ENCODE data around the gene CST6.

- TF ChIP-seq, protein P1, sequence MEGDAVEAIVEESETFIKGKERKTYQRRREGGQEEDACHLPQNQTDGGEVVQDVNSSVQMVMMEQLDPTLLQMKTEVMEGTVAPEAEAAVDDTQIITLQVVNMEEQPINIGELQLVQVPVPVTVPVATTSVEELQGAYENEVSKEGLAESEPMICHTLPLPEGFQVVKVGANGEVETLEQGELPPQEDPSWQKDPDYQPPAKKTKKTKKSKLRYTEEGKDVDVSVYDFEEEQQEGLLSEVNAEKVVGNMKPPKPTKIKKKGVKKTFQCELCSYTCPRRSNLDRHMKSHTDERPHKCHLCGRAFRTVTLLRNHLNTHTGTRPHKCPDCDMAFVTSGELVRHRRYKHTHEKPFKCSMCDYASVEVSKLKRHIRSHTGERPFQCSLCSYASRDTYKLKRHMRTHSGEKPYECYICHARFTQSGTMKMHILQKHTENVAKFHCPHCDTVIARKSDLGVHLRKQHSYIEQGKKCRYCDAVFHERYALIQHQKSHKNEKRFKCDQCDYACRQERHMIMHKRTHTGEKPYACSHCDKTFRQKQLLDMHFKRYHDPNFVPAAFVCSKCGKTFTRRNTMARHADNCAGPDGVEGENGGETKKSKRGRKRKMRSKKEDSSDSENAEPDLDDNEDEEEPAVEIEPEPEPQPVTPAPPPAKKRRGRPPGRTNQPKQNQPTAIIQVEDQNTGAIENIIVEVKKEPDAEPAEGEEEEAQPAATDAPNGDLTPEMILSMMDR (IDR thresholded peaks at IDR 0.05), result no peak
- no peak for TF ChIP-seq POLR2A (IDR thresholded peaks at IDR 0.05)
Measured at GRCh38 chr11:66006891-66007176, 5.0 kb upstream of the CST6 start.
